LoVo (cell line): ENCODE results near the gene ANKRD62.
"Not testable (repeated sequence)": the region's sequence is repeated elsewhere in the genome, so short reads cannot be mapped to it uniquely, and the experiment has no call there.

ENCODE experiments used
- DNase-seq: peaks from one replicate; pipeline ENCODE4 v3.0.0-alpha.2; 2016; ENCODE audit warnings: low spot score

ANKRD62 gene

DNA sequence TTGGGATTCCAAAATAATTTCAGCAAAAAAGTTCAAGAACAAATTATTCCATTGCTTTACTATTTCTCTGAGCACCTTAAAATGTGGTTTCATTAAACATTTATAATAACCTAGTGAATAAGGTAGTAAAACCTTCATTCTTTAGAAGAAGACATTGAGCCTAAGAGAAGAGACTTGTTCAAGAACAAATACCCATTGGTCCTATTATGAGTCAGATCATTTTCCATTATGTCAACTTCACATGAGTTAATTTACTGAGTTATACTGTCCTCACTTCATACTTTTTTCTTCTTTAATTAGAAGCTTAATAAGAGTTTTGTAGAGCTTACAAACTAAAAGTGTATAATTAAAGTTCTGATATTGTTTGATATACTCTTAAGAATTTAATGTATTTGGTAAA lies 5.5 kb downstream of the ANKRD62 start:
- DNase-seq = no peak

DNA sequence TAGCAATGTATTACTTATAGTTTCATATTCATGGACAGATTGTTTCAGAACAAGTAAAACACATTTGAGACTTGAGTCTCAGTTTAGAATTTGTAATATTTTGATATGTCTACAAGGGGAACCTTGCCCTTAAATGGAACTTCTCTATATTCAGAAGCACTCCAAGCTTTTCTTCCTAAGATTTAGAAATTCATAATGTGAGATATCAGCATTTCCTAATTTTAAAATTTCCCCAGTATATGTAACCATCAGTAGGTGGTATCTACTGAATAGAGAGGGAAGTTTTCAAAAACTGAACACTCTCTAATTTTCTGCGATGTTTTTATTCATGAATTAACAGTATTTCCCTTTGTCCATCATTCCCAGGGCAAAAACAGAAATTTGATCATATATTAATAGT lies 7.6 kb downstream of the ANKRD62 start:
- no peak for DNase-seq

- DNase-seq = no peak
These were observed 8.6 kb downstream of the ANKRD62 start for GRCh38 chr18:12102136-12102842.

DNA sequence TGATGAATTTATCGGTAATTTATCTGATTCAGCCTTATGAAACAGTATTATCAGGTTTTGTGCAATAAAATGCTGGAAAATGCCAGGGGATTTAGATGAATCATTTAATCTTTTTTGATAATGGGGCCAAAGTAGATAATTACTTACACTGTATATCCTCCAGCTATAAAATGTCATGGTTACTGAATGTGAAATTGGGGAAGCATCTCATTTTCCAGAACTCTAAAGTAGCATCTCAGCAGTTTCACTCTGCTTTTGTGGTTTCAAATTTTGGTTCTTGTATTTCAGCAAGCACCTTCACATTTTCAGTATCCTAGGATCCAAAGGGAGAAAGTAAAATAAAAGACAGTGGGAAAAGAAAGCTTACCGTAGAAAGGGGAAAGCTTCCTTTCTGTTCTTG lies 12.8 kb downstream of the ANKRD62 start:
- DNase-seq = no peak

GRCh38 chr18:12109836-12110235 lies 16.2 kb downstream of the ANKRD62 start:
- DNase-seq = no peak

GRCh38 chr18:12113999-12114646 lies 20.5 kb downstream of the ANKRD62 start:
- DNase-seq = no peak

- no peak for DNase-seq
These were observed 25.7 kb downstream of the ANKRD62 start for GRCh38 chr18:12119358-12119757.

GRCh38 chr18:12121175-12122042 lies 27.8 kb downstream of the ANKRD62 start:
- no peak for DNase-seq

GRCh38 chr18:12122043-12122389 lies 28.4 kb downstream of the ANKRD62 start:
- not testable (repeated sequence) for DNase-seq

GRCh38 chr18:12127647-12128046 lies 34.0 kb downstream of the ANKRD62 start:
- DNase-seq = not testable (repeated sequence)

DNA sequence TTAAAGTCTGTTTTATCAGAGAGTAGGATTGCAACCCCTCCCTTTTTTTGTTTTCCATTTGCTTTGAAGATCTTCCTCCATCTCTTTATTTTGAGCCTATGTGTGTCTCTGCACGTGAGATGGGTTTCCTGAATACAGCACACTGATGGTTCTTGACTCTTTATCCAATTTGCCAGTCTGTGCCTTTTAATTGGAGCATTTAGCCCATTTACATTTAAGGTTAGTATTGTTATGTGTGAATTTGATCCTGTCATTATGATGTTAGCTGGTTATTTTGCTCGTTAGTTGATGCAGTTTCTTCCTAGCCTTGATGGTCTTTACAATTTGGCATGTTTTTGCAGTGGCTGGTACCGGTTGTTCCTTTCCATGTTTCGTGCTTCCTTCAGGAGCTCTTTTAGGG lies 45.2 kb downstream of the ANKRD62 start:
- not testable (repeated sequence) for DNase-seq

DNA sequence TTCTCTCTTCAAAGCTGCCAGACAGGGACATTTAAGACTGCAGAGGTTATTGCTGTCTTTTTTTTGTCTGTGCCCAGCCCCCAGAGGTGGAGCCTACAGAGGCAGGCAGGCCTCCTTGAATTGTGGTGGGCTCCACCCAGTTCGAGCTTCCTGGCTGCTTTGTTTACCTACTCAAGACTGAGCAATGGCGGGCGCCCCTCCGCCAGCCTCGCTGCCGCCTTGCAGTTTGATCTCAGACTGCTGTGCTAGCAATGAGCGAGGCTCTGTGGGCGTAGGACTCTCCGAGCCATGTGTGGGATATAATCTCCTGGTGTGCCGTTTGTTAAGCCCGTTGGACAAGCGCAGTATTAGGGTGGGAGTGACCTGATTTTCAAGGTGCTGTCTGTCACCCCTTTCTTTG lies 47.2 kb downstream of the ANKRD62 start:
- DNase-seq = not testable (repeated sequence)

DNA sequence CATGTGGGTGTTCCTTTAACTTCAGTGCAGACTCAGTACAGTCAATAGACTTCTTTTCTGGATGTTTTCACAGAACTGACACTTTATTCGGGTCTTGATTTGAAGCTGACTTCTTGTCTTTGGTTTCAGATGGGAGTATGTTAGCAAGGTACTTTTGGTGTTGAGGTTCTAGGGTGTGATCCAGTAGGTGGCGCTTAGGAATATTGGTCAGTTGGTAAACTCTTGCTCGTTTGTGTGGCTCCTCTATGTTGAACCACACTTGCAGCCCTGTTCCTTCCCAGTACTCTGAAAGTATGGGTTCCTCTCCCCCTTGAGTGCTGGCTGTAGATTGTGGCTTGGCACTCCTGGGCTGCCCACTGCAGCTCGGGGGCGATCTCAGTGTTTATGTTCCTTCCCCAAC lies 48.1 kb downstream of the ANKRD62 start:
- DNase-seq = not testable (repeated sequence)

- not testable (repeated sequence) for DNase-seq
These were observed 55.8 kb downstream of the ANKRD62 start for GRCh38 chr18:12149431-12149830.

DNA sequence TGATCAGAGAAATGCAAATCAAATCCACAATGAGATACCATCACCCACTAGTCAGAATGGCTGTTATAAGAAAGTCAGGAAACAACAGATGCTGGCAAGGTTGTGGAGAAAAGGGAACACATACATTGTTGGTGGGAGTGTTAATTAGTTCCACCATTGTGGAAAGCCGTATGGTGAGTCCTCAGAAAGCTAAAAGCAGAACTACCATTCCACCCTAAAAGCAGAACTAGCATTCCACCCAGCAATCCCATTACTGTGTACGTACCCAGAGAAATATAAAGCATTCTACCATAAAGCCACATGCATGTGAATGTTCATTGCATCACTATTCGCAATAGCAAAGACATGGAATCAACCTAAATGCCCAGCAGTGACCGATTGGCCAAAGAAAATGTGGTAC lies 60.7 kb downstream of the ANKRD62 start:
- DNase-seq = no peak

GRCh38 chr18:12155996-12156395 lies 62.4 kb downstream of the ANKRD62 start:
- DNase-seq = no peak

DNA sequence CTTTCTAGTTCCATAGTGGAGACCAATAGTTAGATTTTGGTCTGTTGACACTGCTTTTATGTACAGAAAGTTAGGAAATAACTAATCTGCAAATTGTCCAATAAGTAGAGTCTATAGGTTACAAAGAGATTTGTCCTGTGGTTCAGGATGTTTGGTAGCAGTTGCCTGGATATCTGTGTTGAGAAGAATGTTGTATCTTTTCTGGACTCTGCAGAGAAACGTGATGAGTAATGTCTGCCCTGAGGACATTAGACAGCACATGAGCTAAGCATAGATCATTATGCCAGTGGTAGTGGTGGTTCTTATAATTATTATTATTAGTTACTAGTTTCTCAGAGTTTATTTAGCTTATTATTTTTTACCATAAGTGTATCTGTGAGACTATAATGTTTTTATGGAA lies 65.8 kb downstream of the ANKRD62 start:
- no peak for DNase-seq

GRCh38 chr18:12162786-12163185 lies 69.1 kb downstream of the ANKRD62 start:
- DNase-seq = no peak

DNA sequence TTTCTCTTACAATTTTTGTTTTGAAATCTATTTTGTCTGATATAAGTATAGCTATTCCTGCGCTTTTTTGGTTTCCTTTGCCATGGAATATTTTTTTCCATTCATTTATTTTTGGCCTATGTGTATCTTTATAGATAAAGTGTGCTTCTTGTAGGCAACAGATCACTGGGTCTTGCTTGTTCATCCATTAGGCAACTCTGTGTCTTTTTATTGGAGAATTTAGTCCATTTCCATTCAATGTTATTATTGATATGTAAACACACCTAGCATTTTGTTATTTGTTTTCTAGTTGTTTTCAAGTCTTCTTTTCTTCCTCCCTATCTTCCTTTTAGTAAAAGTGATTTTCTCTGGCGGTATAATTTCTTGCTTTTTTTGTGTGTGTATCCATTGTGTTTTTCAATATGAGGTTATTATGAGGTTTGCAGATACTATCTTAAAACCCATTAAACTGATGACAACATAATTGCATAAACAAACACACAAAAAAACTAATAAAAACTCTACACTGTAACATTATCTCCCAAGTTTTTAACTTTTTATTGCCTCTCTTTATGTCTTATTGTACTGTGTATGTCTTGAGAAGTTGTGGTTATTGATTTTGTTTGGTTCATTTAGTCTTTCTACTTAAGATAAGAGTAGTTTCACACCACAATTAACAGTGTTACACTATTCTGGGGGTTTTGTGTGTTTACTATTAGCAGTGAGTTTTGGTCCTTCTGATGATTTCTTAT lies 71.6 kb downstream of the ANKRD62 start:
- DNase-seq = no peak
